ENCODE measurements around the gene GTF2H4.
A peak's percentile ranks its signal among the peaks of the same experiment; 100 is the strongest.

DNA sequence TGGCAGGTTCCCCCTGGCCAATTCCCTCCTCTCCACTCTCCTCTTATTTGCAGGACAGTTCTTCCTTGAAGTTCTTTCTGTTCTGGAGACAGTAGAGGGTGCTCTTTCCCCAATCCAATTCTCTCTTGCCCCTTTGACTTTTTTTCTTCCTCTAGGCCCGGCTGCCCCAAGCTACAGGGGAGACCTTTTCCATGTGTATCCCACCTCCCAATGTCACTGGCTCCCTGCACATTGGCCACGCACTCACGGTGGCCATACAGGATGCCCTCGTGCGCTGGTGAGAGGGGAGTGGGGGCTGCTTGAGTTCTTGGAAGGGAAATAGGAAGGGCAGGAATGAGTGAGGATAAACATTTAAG lies 7.6 kb downstream of the GTF2H4 start:
- TF ChIP-seq, protein P1, sequence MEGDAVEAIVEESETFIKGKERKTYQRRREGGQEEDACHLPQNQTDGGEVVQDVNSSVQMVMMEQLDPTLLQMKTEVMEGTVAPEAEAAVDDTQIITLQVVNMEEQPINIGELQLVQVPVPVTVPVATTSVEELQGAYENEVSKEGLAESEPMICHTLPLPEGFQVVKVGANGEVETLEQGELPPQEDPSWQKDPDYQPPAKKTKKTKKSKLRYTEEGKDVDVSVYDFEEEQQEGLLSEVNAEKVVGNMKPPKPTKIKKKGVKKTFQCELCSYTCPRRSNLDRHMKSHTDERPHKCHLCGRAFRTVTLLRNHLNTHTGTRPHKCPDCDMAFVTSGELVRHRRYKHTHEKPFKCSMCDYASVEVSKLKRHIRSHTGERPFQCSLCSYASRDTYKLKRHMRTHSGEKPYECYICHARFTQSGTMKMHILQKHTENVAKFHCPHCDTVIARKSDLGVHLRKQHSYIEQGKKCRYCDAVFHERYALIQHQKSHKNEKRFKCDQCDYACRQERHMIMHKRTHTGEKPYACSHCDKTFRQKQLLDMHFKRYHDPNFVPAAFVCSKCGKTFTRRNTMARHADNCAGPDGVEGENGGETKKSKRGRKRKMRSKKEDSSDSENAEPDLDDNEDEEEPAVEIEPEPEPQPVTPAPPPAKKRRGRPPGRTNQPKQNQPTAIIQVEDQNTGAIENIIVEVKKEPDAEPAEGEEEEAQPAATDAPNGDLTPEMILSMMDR (IDR thresholded peaks at IDR 0.05), result peak; percentile 79
- TF ChIP-seq ZFX (IDR thresholded peaks at IDR 0.05; ENCODE audit: borderline replicate concordance), result no peak

Data from 22Rv1 (cell line).